ENCODE measurements around the gene LGR6. TPM values are rescaled to one million over a fixed set of nuclear protein-coding genes. Genes with fewer than 3 reads are reported as not detected.

LGR6 gene
- total RNA-seq, 1 experiment from 2014 or later, result 1.0 TPM

GRCh38 chr1:202227997-202228401, 34.4 kb downstream of the LGR6 start:
- Histone ChIP-seq H3K18ac (ENCODE audit: insufficient read length, low read depth, low read length) (no peak overlapping the region), H3K9me3 (ENCODE audit: control insufficient read depth, low read depth, low read length) (no peaks in the 10 kb centered on the region), H2BK5ac (ENCODE audit: insufficient read length, low read length) (no peak overlapping the region), H3K23me2 (ENCODE audit: insufficient read length, low read depth, low read length, poor library complexity, severe bottlenecking) (no peaks in the 10 kb centered on the region), H4K5ac (ENCODE audit: insufficient read length, low read depth, low read length) (no peak overlapping the region), H3T11ph (ENCODE audit: low read length) (no peak overlapping the region), H3K4ac (ENCODE audit: low read depth, low read length) (no peak overlapping the region), H2BK12ac (ENCODE audit: insufficient read length, low read depth, low read length) (no peak overlapping the region), H3K4me2 (ENCODE audit: insufficient read depth, insufficient read length, low read length) (no peak overlapping the region), H3K4me1 (ENCODE audit: insufficient read depth, low read length) (no peaks in the 10 kb centered on the region), H3K9ac (ENCODE audit: extremely low read depth, insufficient read length, low read length) (no peak overlapping the region), H3K27ac (ENCODE audit: insufficient read length, low read depth, low read length) (no peak overlapping the region), H2BK15ac (ENCODE audit: low read depth, low read length) (no peak overlapping the region), H4K8ac (replicated peaks; ENCODE audit: insufficient read length, low read depth, low read length) (no peak overlapping the region), H3K56ac (ENCODE audit: insufficient read length, low read depth, low read length) (no peak overlapping the region), H4K91ac (ENCODE audit: insufficient read length, low read depth, low read length) (no peak overlapping the region), H3K14ac (ENCODE audit: insufficient read depth, low read length) (no peak overlapping the region), H3K79me1 (ENCODE audit: insufficient read depth, low read depth, low read length, poor library complexity, severe bottlenecking) (no peaks in the 10 kb centered on the region), H3K23ac (ENCODE audit: insufficient read length, low read depth, low read length) (no peak overlapping the region), H2AK5ac (ENCODE audit: insufficient read length, low read length) (no peak overlapping the region), H2BK120ac (ENCODE audit: low read depth, low read length, poor library complexity, severe bottlenecking) (no peak overlapping the region), H2BK20ac (ENCODE audit: low read depth, low read length, poor library complexity, severe bottlenecking) (no peak overlapping the region), H3K27me3 (ENCODE audit: insufficient read depth, low read length) (no peaks in the 10 kb centered on the region; the same call in 1 of the 2 replicates), H2AFZ (ENCODE audit: low read length) (no peak overlapping the region), H3K79me2 (ENCODE audit: insufficient read depth, low read length) (no peaks in the 10 kb centered on the region), H4K20me1 (ENCODE audit: control insufficient read depth, insufficient read depth, insufficient read length) (no peaks in the 10 kb centered on the region)
- Mint-ChIP-seq H3K4me1 (peaks cover 0 to 6% of the 10 kb centered on the region in 2 experiments; a peak in 3 of 4 replicates), H3K27ac (no peak overlapping the region), H3K27me3 (ENCODE audit: low read depth) (peaks cover 12% of the 10 kb centered on the region; the same call in 1 of the 2 replicates), H3K36me3 (ENCODE audit: insufficient read depth in 1 of 3, low read depth in 3 of 3) (no peaks in the 10 kb centered on the region), H3K4me3 (no peak overlapping the region), H3K9me3 (no peaks in the 10 kb centered on the region)
- TF ChIP-seq, protein P1, sequence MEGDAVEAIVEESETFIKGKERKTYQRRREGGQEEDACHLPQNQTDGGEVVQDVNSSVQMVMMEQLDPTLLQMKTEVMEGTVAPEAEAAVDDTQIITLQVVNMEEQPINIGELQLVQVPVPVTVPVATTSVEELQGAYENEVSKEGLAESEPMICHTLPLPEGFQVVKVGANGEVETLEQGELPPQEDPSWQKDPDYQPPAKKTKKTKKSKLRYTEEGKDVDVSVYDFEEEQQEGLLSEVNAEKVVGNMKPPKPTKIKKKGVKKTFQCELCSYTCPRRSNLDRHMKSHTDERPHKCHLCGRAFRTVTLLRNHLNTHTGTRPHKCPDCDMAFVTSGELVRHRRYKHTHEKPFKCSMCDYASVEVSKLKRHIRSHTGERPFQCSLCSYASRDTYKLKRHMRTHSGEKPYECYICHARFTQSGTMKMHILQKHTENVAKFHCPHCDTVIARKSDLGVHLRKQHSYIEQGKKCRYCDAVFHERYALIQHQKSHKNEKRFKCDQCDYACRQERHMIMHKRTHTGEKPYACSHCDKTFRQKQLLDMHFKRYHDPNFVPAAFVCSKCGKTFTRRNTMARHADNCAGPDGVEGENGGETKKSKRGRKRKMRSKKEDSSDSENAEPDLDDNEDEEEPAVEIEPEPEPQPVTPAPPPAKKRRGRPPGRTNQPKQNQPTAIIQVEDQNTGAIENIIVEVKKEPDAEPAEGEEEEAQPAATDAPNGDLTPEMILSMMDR (conservative IDR thresholded peaks at IDR 0.05), result no peak
- no peak for DNase-seq
- WGBS (ENCODE audit: extremely low coverage, insufficient read length, low lambda C conversion rate), result no CpG with 5 or more reads among the region's 2 CpGs

All from H9 (cell line).